GM23338 (cell line): ENCODE measurements around the gene C1orf210.

Experiments
- CREB1 ChIP-seq: fragments of 250-450 bp; sonication (Bioruptor Pico); IDR thresholded peaks from 2 replicates; pipeline ENCODE4 v1.5.0; 2020; ENCODE audit warnings: low read depth, mild to moderate bottlenecking, moderate library complexity
- CTCF ChIP-seq, 2 experiments: fragments of 200-600 bp in 1 of 2; sonication (generic) in 1 of 2; conservative IDR thresholded peaks; 2 replicates each; pipeline versions ENCODE4 v1.5.1 to v1.6.1; 2016 to 2017; ENCODE audit warnings: antibody characterized with exemption in 2 of 2, low read depth in 2 of 2, mild to moderate bottlenecking in 2 of 2, moderate library complexity in 1 of 2
- ETS1 ChIP-seq: IDR thresholded peaks from 2 replicates; pipeline ENCODE4 v1.6.1; 2016; ENCODE audit warnings: antibody characterized with exemption
- EZH2 ChIP-seq: fragments of 200-600 bp; sonication (generic); IDR thresholded peaks from one replicate; pipeline ENCODE4 v1.8.0; 2017; ENCODE audit warnings: antibody characterized with exemption, mild to moderate bottlenecking, low read depth; ENCODE audit not compliant: unreplicated experiment
- EZH2phosphoT487 ChIP-seq: fragments of 200-600 bp; sonication (generic); IDR thresholded peaks from one replicate; pipeline ENCODE4 v1.8.1; 2018; ENCODE audit warnings: antibody characterized with exemption; ENCODE audit not compliant: unreplicated experiment
- JUNB ChIP-seq: IDR thresholded peaks from one replicate; pipeline ENCODE4 v1.6.1; 2016; ENCODE audit warnings: antibody characterized with exemption; ENCODE audit not compliant: unreplicated experiment
- NANOG ChIP-seq: IDR thresholded peaks from 2 replicates; pipeline ENCODE4 v1.6.1; 2016; ENCODE audit warnings: antibody characterized with exemption, borderline replicate concordance
- POLR2AphosphoS5 ChIP-seq: IDR thresholded peaks from 2 replicates; pipeline ENCODE4 v1.6.1; 2016; ENCODE audit warnings: antibody characterized with exemption, low read depth
- REST ChIP-seq: IDR thresholded peaks from one replicate; pipeline ENCODE4 v1.6.1; 2018; ENCODE audit warnings: antibody characterized with exemption; ENCODE audit not compliant: unreplicated experiment

- TF ChIP-seq EZH2 (no peak), REST (no peak), CTCF (conservative IDR thresholded peaks at IDR 0.05; ENCODE audit: low read depth in 2 of 2) (no peak), JUNB (no peak), EZH2phosphoT487 (no peak), POLR2AphosphoS5 (no peak), ETS1 (no peak), CREB1 (CRISPR knock-in tag) (no peak), NANOG (no peak)
Measured at GRCh38 chr1:43314233-43314632, 28.9 kb upstream of the C1orf210 start.
